ENCODE measurements around the gene SGTA. TPM values are rescaled to one million over a fixed set of nuclear protein-coding genes. Genes with fewer than 3 reads are reported as not detected.

Gene SGTA
- total and polyA plus RNA-seq, 2 of the 4 experiments (the other 2 are of a cell fraction) = 17.4 to 72.9 TPM

GRCh38 chr19:2822846-2823245 lies 39.8 kb upstream of the SGTA start:
- DNase-seq = no peak
- H4K8ac ChIP-seq (ENCODE audit: low read depth in 2 of 2, low read length in 2 of 2) = no peak overlapping the region
- in situ Hi-C loops (cut with MboI; ENCODE audit: low sequenced_read_pairs) = no loop called here

More at GRCh38 chr19:2822846-2823245, 39.8 kb upstream of the SGTA start:
- no peak overlapping the region for H2AFZ ChIP-seq (replicated peaks; ENCODE audit: low read length, poor library complexity)
- peaks cover 6 to 11% of the 10 kb centered on the region in 2 experiments; a peak in 2 of 4 replicates for H3K79me1 ChIP-seq (ENCODE audit: low read depth in 1 of 2, low read length in 2 of 2)
- no peaks in the 10 kb centered on the region; the same call in 1 of the 2 replicates for H3K4me1 ChIP-seq (ENCODE audit: control insufficient read depth, insufficient read depth, low read length)
- H3K4ac ChIP-seq (ENCODE audit: low read depth, low read length) = no peak overlapping the region
- H3K4me3 ChIP-seq (ENCODE audit: insufficient read depth, low read depth, low read length) = no peak overlapping the region
- TF ChIP-seq MAFK (IDR thresholded peaks at IDR 0.05; ENCODE audit: low read depth, low read length) = no peak
- TF ChIP-seq FOS (IDR thresholded peaks at IDR 0.05; ENCODE audit: low read depth, low read length) = no peak
- no peak for TF ChIP-seq BHLHE40 (IDR thresholded peaks at IDR 0.05; ENCODE audit: low read depth, low read length)
- TF ChIP-seq CEBPB (IDR thresholded peaks at IDR 0.05; ENCODE audit: low read depth, low read length) = no peak
- TF ChIP-seq CTCF (conservative IDR thresholded peaks at IDR 0.05; ENCODE audit: low read depth, low read length) = no peak
- TF ChIP-seq RFX5 (IDR thresholded peaks at IDR 0.05; ENCODE audit: low read depth, low read length) = no peak
- no peak for TF ChIP-seq NFE2L2 (IDR thresholded peaks at IDR 0.05; ENCODE audit: low read depth, low read length)
- no peak for TF ChIP-seq ELK1 (IDR thresholded peaks at IDR 0.05; ENCODE audit: borderline replicate concordance, low read depth, low read length)
- TF ChIP-seq USF2 (IDR thresholded peaks at IDR 0.05; ENCODE audit: low read depth, low read length) = no peak
- TF ChIP-seq RAD21 (IDR thresholded peaks at IDR 0.05; ENCODE audit: low read length) = no peak
- TF ChIP-seq SMC3 (IDR thresholded peaks at IDR 0.05; ENCODE audit: low read depth, low read length) = no peak
- TF ChIP-seq CHD1 (IDR thresholded peaks at IDR 0.05; ENCODE audit: low read depth, low read length) = no peak
- no peak for TF ChIP-seq RCOR1 (IDR thresholded peaks at IDR 0.05; ENCODE audit: insufficient replicate concordance, low read length)
- no peak for TF ChIP-seq MAZ (IDR thresholded peaks at IDR 0.05; ENCODE audit: borderline replicate concordance, low read depth, low read length)
- no TSS peak for BruUV-seq (replicated peaks)
- no peak overlapping the region for H2BK15ac ChIP-seq (ENCODE audit: low read depth, low read length)
- peaks cover 14% of the 10 kb centered on the region; the same call in 1 of the 2 replicates for H3K36me3 ChIP-seq (ENCODE audit: control insufficient read depth, insufficient read depth, low read length)
- H4K20me1 ChIP-seq (ENCODE audit: insufficient read depth, low read length) = no peaks in the 10 kb centered on the region
- no peak overlapping the region for H2AK9ac ChIP-seq (replicated peaks; ENCODE audit: low read depth, low read length, poor library complexity)
- H2AK5ac ChIP-seq (ENCODE audit: low read depth, low read length) = no peak overlapping the region
- no peak overlapping the region for H3K14ac ChIP-seq (replicated peaks; ENCODE audit: low read depth, low read length)
- peaks cover 9% of the 10 kb centered on the region; the same call in 1 of the 2 replicates for H3K9me3 ChIP-seq (ENCODE audit: control insufficient read depth, insufficient read depth, low read length)
- ATAC-seq (ENCODE audit: low read depth) = no peak
- H3K27ac ChIP-seq (ENCODE audit: insufficient read depth, low read length) = no peak overlapping the region
- no peak overlapping the region for H3K4me2 ChIP-seq (ENCODE audit: low read depth, low read length)
- no peak overlapping the region for H2BK20ac ChIP-seq (ENCODE audit: low read depth, low read length)
- POLR2A ChIA-PET (ENCODE audit: unreplicated experiment) = no interaction called here
- dilution Hi-C loops (cut with HindIII; ENCODE audit: low sequenced_read_pairs, unreplicated experiment) (no loop called here), intact Hi-C loops (cut with micrococcal nuclease) (no loop called here)
- H3K27me3 ChIP-seq (ENCODE audit: control insufficient read depth, insufficient read depth, low read length) = no peaks in the 10 kb centered on the region
- no CpG with 5 or more reads among the region's 5 CpGs for WGBS, 2 experiments (ENCODE audit: extremely low coverage in 2 of 2, insufficient read length in 1 of 2)
- H3K9me1 ChIP-seq (ENCODE audit: insufficient read depth, low read length) = 0 out of 2 replicates have a peak, but pooled peaks cover 4% of the 10 kb centered on the region
- H3K56ac ChIP-seq (ENCODE audit: extremely low read depth, insufficient read depth, low read length) = no peak overlapping the region
- no peak overlapping the region for H3K9ac ChIP-seq (ENCODE audit: low read depth, low read length)
- H4K5ac ChIP-seq (ENCODE audit: low read depth, low read length) = no peak overlapping the region
- no peak overlapping the region for H2BK5ac ChIP-seq (ENCODE audit: low read depth, low read length, poor library complexity, severe bottlenecking)
- no peak overlapping the region for H3K23ac ChIP-seq (ENCODE audit: low read depth, low read length)
- CTCF ChIA-PET = no interaction called here
- no peak overlapping the region for H4K91ac ChIP-seq (ENCODE audit: insufficient read depth, low read depth, low read length)
- H3K18ac ChIP-seq (ENCODE audit: low read depth, low read length) = no peak overlapping the region
- H2BK120ac ChIP-seq (ENCODE audit: low read depth, low read length) = no peak overlapping the region

Data from IMR-90 (cell line).